ENCODE measurements around the gene TRPM3. TPM values are rescaled to one million over a fixed set of nuclear protein-coding genes. Genes with fewer than 3 reads are reported as not detected.
"Not testable (repeated sequence)": the region's sequence is repeated elsewhere in the genome, so short reads cannot be mapped to it uniquely, and the experiment has no call there.

Gene TRPM3
- total RNA-seq, 4 donors from 2014 or later: under 0.01 to 0.26 (median under 0.01) TPM

- no peak for TF ChIP-seq POLR2A (IDR thresholded peaks at IDR 0.05)
- TF ChIP-seq, protein P1, sequence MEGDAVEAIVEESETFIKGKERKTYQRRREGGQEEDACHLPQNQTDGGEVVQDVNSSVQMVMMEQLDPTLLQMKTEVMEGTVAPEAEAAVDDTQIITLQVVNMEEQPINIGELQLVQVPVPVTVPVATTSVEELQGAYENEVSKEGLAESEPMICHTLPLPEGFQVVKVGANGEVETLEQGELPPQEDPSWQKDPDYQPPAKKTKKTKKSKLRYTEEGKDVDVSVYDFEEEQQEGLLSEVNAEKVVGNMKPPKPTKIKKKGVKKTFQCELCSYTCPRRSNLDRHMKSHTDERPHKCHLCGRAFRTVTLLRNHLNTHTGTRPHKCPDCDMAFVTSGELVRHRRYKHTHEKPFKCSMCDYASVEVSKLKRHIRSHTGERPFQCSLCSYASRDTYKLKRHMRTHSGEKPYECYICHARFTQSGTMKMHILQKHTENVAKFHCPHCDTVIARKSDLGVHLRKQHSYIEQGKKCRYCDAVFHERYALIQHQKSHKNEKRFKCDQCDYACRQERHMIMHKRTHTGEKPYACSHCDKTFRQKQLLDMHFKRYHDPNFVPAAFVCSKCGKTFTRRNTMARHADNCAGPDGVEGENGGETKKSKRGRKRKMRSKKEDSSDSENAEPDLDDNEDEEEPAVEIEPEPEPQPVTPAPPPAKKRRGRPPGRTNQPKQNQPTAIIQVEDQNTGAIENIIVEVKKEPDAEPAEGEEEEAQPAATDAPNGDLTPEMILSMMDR (IDR thresholded peaks at IDR 0.05): no peak
- Histone ChIP-seq H3K27me3 (no peaks in the 10 kb centered on the region), H3K4me1 (no peaks in the 10 kb centered on the region), H3K9me3 (peaks cover 0 to 5% (median 0%) of the 10 kb centered on the region in 3 donors), H3K4me3 (no peak overlapping the region), H3K27ac (no peak overlapping the region), H3K36me3 (no peaks in the 10 kb centered on the region)
- WGBS, 2 donors: 63% methylated on average over 1 of the region's 1 CpG; no CpG with 5 or more reads in 1 of the 2 donors
- DNase-seq: no peak
- intact Hi-C loops (cut with DNase I): no loop called here
These were observed 467.3 kb downstream of the TRPM3 start for GRCh38 chr9:70654144-70654543.

DNA sequence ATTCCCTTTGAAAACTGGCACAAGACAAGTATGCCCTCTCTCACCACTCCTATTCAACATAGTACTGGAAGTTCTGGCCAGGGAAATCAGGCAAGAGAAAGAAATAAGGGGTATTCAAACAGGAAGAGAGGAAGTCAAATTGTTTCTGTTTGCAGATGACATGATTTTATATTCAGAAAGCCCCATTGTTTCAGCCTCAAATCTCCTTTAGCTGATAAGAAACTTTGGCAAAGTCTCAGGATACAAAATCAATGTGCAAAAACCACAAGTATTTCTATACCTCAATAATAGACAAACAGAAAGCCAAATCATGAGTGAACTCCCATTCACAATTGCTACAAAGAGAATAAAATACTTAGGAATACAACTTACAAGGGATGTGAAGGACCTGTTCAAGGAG lies 476.8 kb downstream of the TRPM3 start:
- H3K9me3 ChIP-seq: peaks cover 0 to 15% (median 0%) of the 10 kb centered on the region in 3 donors
- H3K4me1 ChIP-seq; DNase-seq; intact Hi-C loops (cut with DNase I); H3K4me3 ChIP-seq; H3K36me3 ChIP-seq; H3K27ac ChIP-seq; H3K27me3 ChIP-seq: not testable (repeated sequence)

DNA sequence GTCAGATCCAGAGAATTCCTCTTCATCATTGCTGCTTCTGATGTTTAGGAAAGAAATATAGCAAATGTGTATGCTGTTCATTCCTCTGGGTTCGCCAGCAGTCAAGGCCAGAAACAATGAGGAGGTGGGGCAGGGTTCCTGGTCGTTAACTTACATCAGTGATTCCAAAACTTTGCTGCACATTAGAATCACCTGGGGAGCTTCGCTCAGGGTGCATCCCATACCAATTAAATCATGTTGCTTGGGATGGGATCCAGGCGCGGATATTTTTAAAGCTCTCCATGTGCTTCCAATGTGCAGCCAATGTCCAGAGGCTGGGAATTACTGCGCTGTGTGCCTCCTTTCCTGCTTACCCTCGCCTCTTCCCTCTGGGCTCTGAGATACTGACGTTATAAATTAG lies 479.1 kb downstream of the TRPM3 start:
- H3K27ac ChIP-seq: no peak overlapping the region
- H3K4me3 ChIP-seq: no peak overlapping the region
- H3K27me3 ChIP-seq: peaks cover 0 to 9% (median 0%) of the 10 kb centered on the region in 4 donors
- H3K4me1 ChIP-seq: no peaks in the 10 kb centered on the region
- H3K9me3 ChIP-seq: no peaks in the 10 kb centered on the region
- no peak for TF ChIP-seq POLR2A (IDR thresholded peaks at IDR 0.05)
- TF ChIP-seq, protein P1 (IDR thresholded peaks at IDR 0.05): no peak
- WGBS, 2 donors: 70 to 74% methylated on average over 3 to 8 of the region's 8 CpGs
- no peaks in the 10 kb centered on the region for H3K36me3 ChIP-seq
- intact Hi-C loops (cut with DNase I): no loop called here
- DNase-seq: no peak

- no peak for DNase-seq
- H3K36me3 ChIP-seq: no peaks in the 10 kb centered on the region
- no peaks in the 10 kb centered on the region for H3K9me3 ChIP-seq
- TF ChIP-seq, protein P1 (IDR thresholded peaks at IDR 0.05): no peak
- TF ChIP-seq POLR2A (IDR thresholded peaks at IDR 0.05): no peak
- WGBS, 2 donors: 25 to 71% methylated on average over 1 of the region's 1 CpG
- intact Hi-C loops (cut with DNase I): no loop called here
- no peak overlapping the region for H3K27ac ChIP-seq
- H3K27me3 ChIP-seq: peaks cover 0 to 9% (median 0%) of the 10 kb centered on the region in 4 donors
- no peak overlapping the region for H3K4me3 ChIP-seq
- no peaks in the 10 kb centered on the region for H3K4me1 ChIP-seq
These were observed 479.8 kb downstream of the TRPM3 start for GRCh38 chr9:70641631-70642030.

- no peaks in the 10 kb centered on the region for H3K36me3 ChIP-seq
- no peak for TF ChIP-seq POLR2A (IDR thresholded peaks at IDR 0.05)
- TF ChIP-seq, protein P1 (IDR thresholded peaks at IDR 0.05): no peak
- H3K27me3 ChIP-seq: peaks cover 0 to 9% (median 0%) of the 10 kb centered on the region in 4 donors
- no peak overlapping the region for H3K27ac ChIP-seq
- intact Hi-C loops (cut with DNase I): no loop called here
- DNase-seq: no peak
- no peak overlapping the region for H3K4me3 ChIP-seq
- H3K4me1 ChIP-seq: no peaks in the 10 kb centered on the region
- no peaks in the 10 kb centered on the region for H3K9me3 ChIP-seq
- 63 to 84% methylated on average over 3 of the region's 4 CpGs for WGBS, 2 donors
These were observed 480.4 kb downstream of the TRPM3 start for GRCh38 chr9:70641031-70641430.

Measured in esophagus squamous epithelium (tissue), 5 donors.